HepG2 (cell line): ENCODE data around the gene ANKRD11. TPM values are rescaled to one million over a fixed set of nuclear protein-coding genes. Genes with fewer than 3 reads are reported as not detected.
A peak's percentile ranks its signal among the peaks of the same experiment; 100 is the strongest.
"Not testable (repeated sequence)": the region's sequence is repeated elsewhere in the genome, so short reads cannot be mapped to it uniquely, and the experiment has no call there.

Source experiments
- ATAC-seq: fragments of 200-7000 bp; cut with Tn5 transposase; 3 replicates; pipeline ENCODE4 v1.9.1; 2020; ENCODE audit warnings: mild to moderate bottlenecking, moderate library complexity
- BruUV-seq: library from RNA; stranded (reverse); fragments of 400-500 nt; replicated peaks from 2 replicates; lab custom pipeline; 2021; lab: Mats Ljungman, UMichigan
- CTCF ChIA-PET: fragments of 300-600 bp; formaldehyde crosslinking; extraction: SDS; loops from one replicate; lab custom pipeline; 2021; ENCODE audit warnings: low total read pairs, inconsistent platforms, low intra/inter-chr PET ratio; lab: Yijun Ruan, JAX
- POLR2A ChIA-PET: fragments of 350-600 bp; sonication (Branson Sonifier 250); formaldehyde crosslinking; loops from one replicate; lab custom pipeline; 2020; ENCODE audit warnings: antibody characterized with exemption, inconsistent platforms; lab: Yijun Ruan, JAX
- DNase-seq: peaks from one replicate; pipeline ENCODE4 v3.0.0-alpha.2; 2015; ENCODE audit warnings: low spot score
- FAIRE-seq: peaks from 3 replicates; lab custom pipeline; 2011; peaks lifted over from hg19 to GRCh38; lab: Jason Lieb, UNC
- H2AFZ ChIP-seq: one replicate; pipeline ENCODE4 v1.6.1; 2011; ENCODE audit warnings: low read length, inconsistent platforms
- H3K27ac ChIP-seq: fragments of 300-600 bp; 3 replicates; pipeline ENCODE4 v1.8.0; 2011; ENCODE audit warnings: mixed run types, mild to moderate bottlenecking, mixed read lengths, low read length, inconsistent platforms; ENCODE audit not compliant: insufficient read depth; ENCODE audit errors: extremely low read length
- H3K27me3 ChIP-seq, 2 experiments: fragments of 200-600 bp in 1 of 2; 2 replicates in 1 of 2; 3 replicates in 1 of 2; pipeline versions ENCODE4 v1.6.0 to v1.8.0; 2011; ENCODE audit warnings: low read length in 2 of 2, mild to moderate bottlenecking in 2 of 2, moderate library complexity in 2 of 2, inconsistent platforms in 1 of 2; ENCODE audit not compliant: insufficient read depth in 2 of 2, control insufficient read depth in 1 of 2
- H3K36me3 ChIP-seq, 2 experiments: fragments of 200-600 bp in 1 of 2; replicated peaks in 1 of 2; 2 replicates in 1 of 2; 3 replicates in 1 of 2; pipeline versions ENCODE4 v1.5.1 to v1.8.0; 2011; ENCODE audit warnings: low read length in 2 of 2, inconsistent platforms in 1 of 2; ENCODE audit not compliant: insufficient read depth in 2 of 2, control insufficient read depth in 1 of 2
- H3K4me1 ChIP-seq: 2 replicates; pipeline ENCODE4 v1.5.1; 2012; ENCODE audit warnings: low read length, inconsistent platforms; ENCODE audit not compliant: insufficient read depth
- H3K4me2 ChIP-seq: 2 replicates; pipeline ENCODE4 v1.6.0; 2011; ENCODE audit warnings: low read depth, low read length, inconsistent platforms
- H3K4me3 ChIP-seq, 3 experiments: fragments of 200-600 bp in 1 of 3; sonication (generic), shearing (Covaris generic) in 1 of 3; replicated peaks in 1 of 3; 2 replicates each; pipeline ENCODE4 v1.5.1; 2011 to 2016; ENCODE audit warnings: low read length in 3 of 3, inconsistent platforms in 2 of 3, low read depth in 2 of 3, mild to moderate bottlenecking in 2 of 3, control low read depth in 1 of 3, mixed read lengths in 1 of 3; ENCODE audit not compliant: insufficient read depth in 1 of 3
- H3K79me2 ChIP-seq: one replicate; pipeline ENCODE4 v1.6.1; 2011; ENCODE audit warnings: low read length, inconsistent platforms; ENCODE audit not compliant: insufficient read depth
- H3K9ac ChIP-seq: 2 replicates; pipeline ENCODE4 v1.6.0; 2011; ENCODE audit warnings: mild to moderate bottlenecking, low read depth, low read length, inconsistent platforms; ENCODE audit not compliant: insufficient read depth
- H3K9me3 ChIP-seq: 2 replicates; pipeline ENCODE4 v1.5.1; 2012; ENCODE audit warnings: mild to moderate bottlenecking, low read length
- H4K20me1 ChIP-seq: 2 replicates; pipeline ENCODE4 v1.6.0; 2011; ENCODE audit warnings: inconsistent platforms, mild to moderate bottlenecking, low read length, moderate library complexity; ENCODE audit not compliant: insufficient read depth
- AGO2 ChIP-seq: fragments of 200-400 bp; formaldehyde crosslinking; optimal IDR thresholded peaks from 2 replicates; pipeline ENCODE3; 2017; ENCODE audit warnings: mild to moderate bottlenecking, low read depth, low read length, moderate library complexity
- NFYB ChIP-seq: sonication (generic); formaldehyde crosslinking; IDR thresholded peaks from 2 replicates; pipeline ENCODE4 v1.4.0; 2020; ENCODE audit warnings: missing genetic modification reagents
- RBM22 ChIP-seq: fragments of 200-400 bp; formaldehyde crosslinking; optimal IDR thresholded peaks from 2 replicates; pipeline ENCODE3; 2017; ENCODE audit warnings: mild to moderate bottlenecking, low read length, moderate library complexity
- TCF12 ChIP-seq, 2 experiments: fragments of 450-650 bp in 1 of 2; sonication (generic) in 1 of 2; formaldehyde crosslinking in 1 of 2; IDR thresholded peaks; 2 replicates each; pipeline versions ENCODE4 v1.6.1 to v1.8.0; 2017 to 2022; ENCODE audit warnings: antibody characterized with exemption in 1 of 2, mild to moderate bottlenecking in 1 of 2, missing genetic modification reagents in 1 of 2, moderate library complexity in 1 of 2
- ZNF263 ChIP-seq: sonication (generic); formaldehyde crosslinking; IDR thresholded peaks from 2 replicates; pipeline ENCODE4 v1.4.0; 2020; ENCODE audit warnings: missing genetic modification reagents
- ZNF331 ChIP-seq: sonication (generic); formaldehyde crosslinking; IDR thresholded peaks from 2 replicates; pipeline ENCODE4 v1.4.0; 2020; ENCODE audit warnings: missing genetic modification reagents
- ZNF687 ChIP-seq: sonication (generic); formaldehyde crosslinking; IDR thresholded peaks from 2 replicates; pipeline ENCODE4 v1.5.1; 2020; ENCODE audit warnings: mild to moderate bottlenecking, missing genetic modification reagents, moderate library complexity
- WGBS: methylation state at CpG from one replicate; pipeline ENCODE4 v1.1.6; 2017; ENCODE audit warnings: low lambda C conversion rate; 5-methylcytosine and 5-hydroxymethylcytosine counted together
- in situ Hi-C: cut with HindIII; loops from 2 replicates; pipeline ENCODE4 v1.10.0; 2017; ENCODE audit warnings: low pct_unique_long_range_greater_than_20kb; ENCODE audit not compliant: extremely low pct_ligation_motif_present
- intact Hi-C: fragments of 100-400 bp; cut with micrococcal nuclease; formaldehyde crosslinking; loops from one replicate; pipeline ENCODE4 v1.10.0; 2022; ENCODE audit not compliant: unreplicated experiment
- polyA plus RNA-seq, 8 experiments: library from polyadenylated mRNA; depleted of rRNA in 3 of 8; stranded (reverse) in 7 of 8; unstranded in 1 of 8; fragments of >200 nt; fragmentation: Illumina TruSeq in 4 of 8; extraction: Trizol in 4 of 8; gene quantifications; 2 replicates each; pipeline versions ENCODE4 v1.2.1 to v1.2.3, GENCODE V29; 2011 to 2016; ENCODE audit warnings: low read depth in 4 of 8, missing spikeins in 1 of 8, mixed read lengths in 1 of 8; ENCODE audit not compliant: insufficient read depth in 1 of 8
- total RNA-seq, 5 experiments: library from RNA; depleted of rRNA; stranded (reverse); fragments of >200 nt; fragmentation: Illumina TruSeq; extraction: Trizol; gene quantifications; 2 replicates each; pipeline ENCODE4 v1.2.3, GENCODE V29; 2016; ENCODE audit warnings: low read depth in 1 of 5

Gene ANKRD11
- total and polyA plus RNA-seq, 2 of the 13 experiments (the other 11 are each of a cell fraction or from before 2014, with no cell fraction given): 21.4 to 38.4 TPM

- ATAC-seq, intact Hi-C loops, POLR2A ChIA-PET, DNase-seq, H3K27ac ChIP-seq, H3K9me3 ChIP-seq, in situ Hi-C loops, H2AFZ ChIP-seq, H3K27me3 ChIP-seq, FAIRE-seq, CTCF ChIA-PET, H3K4me2 ChIP-seq, H3K4me3 ChIP-seq, BruUV-seq, H3K9ac ChIP-seq: not testable (repeated sequence)
- WGBS: 96% methylated on average over 44 of the region's 44 CpGs
- peaks cover 35% of the 10 kb centered on the region for H3K4me1 ChIP-seq
- H4K20me1 ChIP-seq: peaks cover 87% of the 10 kb centered on the region
- peak; percentile 90 for TF ChIP-seq ZNF263 (CRISPR knock-in tag)
- peaks cover 91% of the 10 kb centered on the region for H3K79me2 ChIP-seq
- peaks cover 2 to 20% of the 10 kb centered on the region in 2 experiments; a peak in 4 of 5 replicates for H3K36me3 ChIP-seq
Observed at GRCh38 chr16:89389504-89390223, 100.7 kb downstream of the ANKRD11 start.

GRCh38 chr16:89388536-89388935 is 101.8 kb downstream of the ANKRD11 start:
- peaks cover 87% of the 10 kb centered on the region for H4K20me1 ChIP-seq
- H3K27me3 ChIP-seq: no peaks in the 10 kb centered on the region
- intact Hi-C loops (no loop called here), in situ Hi-C loops (no loop called here)
- FAIRE-seq (no peak), ATAC-seq (no peak), DNase-seq (no peak)
- H3K9me3 ChIP-seq: no peaks in the 10 kb centered on the region
- no peak overlapping the region for H3K9ac ChIP-seq
- no peak overlapping the region for H3K27ac ChIP-seq
- POLR2A ChIA-PET: no interaction called here
- H2AFZ ChIP-seq: no peak overlapping the region
- no peak overlapping the region for H3K4me3 ChIP-seq
- peaks cover 2 to 20% of the 10 kb centered on the region in 2 experiments; a peak in 4 of 5 replicates for H3K36me3 ChIP-seq
- TF ChIP-seq AGO2: peak; percentile 63
- TF ChIP-seq ZNF687 (CRISPR knock-in tag): 0 out of 2 replicates have a peak, but pooled peaks have one; percentile 23
- no peak for TF ChIP-seq TCF12 (IDR thresholded peaks at IDR 0.05)
- no peak for TF ChIP-seq TCF12 (CRISPR knock-in tag; IDR thresholded peaks at IDR 0.05)
- TF ChIP-seq ZNF331: no peak
- peak; percentile 90 for TF ChIP-seq RBM22
- no peak for TF ChIP-seq NFYB
- WGBS: 96% methylated on average over 9 of the region's 9 CpGs
- BruUV-seq: no TSS peak
- peaks cover 35% of the 10 kb centered on the region for H3K4me1 ChIP-seq
- H3K4me2 ChIP-seq: no peak overlapping the region
- H3K79me2 ChIP-seq: peaks cover 91% of the 10 kb centered on the region
- CTCF ChIA-PET: no interaction called here
